IPS-18c (cell line): Measurements from ENCODE around the gene ZNF124.
"Not testable (repeated sequence)": the region's sequence is repeated elsewhere in the genome, so short reads cannot be mapped to it uniquely, and the experiment has no call there.

Experiments used
- H3K4me3 ChIP-seq: 2 replicates; pipeline ENCODE4 v1.7.0; 2013; ENCODE audit warnings: low read depth, mild to moderate bottlenecking, low read length, moderate library complexity; ENCODE audit not compliant: insufficient read depth
- H3K9me3 ChIP-seq: one replicate; pipeline ENCODE4 v1.6.1; 2013; ENCODE audit warnings: mild to moderate bottlenecking, low read length, moderate library complexity; ENCODE audit not compliant: control insufficient read depth, insufficient read depth

The ZNF124 gene

GRCh38 chr1:247171875-247172563, at the start of gene ZNF124:
Gene ZNF124, minus strand, starts transcription at chr1:247172020. Its CDS starts 143 bp downstream, at chr1:247171877.
- not testable (repeated sequence) for H3K4me3 ChIP-seq

DNA sequence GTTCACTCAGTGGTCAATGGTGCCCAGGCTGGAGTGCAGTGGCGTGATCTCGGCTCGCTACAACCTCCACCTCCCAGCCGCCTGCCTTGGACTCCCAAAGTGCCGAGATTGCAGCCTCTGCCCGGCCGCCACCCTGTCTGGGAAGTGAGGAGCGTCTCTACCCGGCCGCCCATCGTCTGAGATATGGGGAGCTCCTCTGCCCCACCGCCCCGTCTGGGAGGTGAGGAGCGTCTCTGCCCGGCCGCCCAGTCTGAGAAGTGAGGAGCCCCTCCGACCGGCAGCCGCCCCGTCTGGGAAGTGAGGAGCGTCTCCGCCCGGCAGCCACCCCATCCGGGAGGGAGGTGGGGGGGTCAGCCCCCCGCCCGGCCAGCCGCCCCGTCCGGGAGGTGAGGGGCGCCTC, 48.5 kb upstream of the ZNF124 start:
- H3K4me3 ChIP-seq, H3K9me3 ChIP-seq: not testable (repeated sequence)

More at GRCh38 chr1:247171875-247172563, at the start of gene ZNF124:
- H3K9me3 ChIP-seq, result not testable (repeated sequence)

DNA sequence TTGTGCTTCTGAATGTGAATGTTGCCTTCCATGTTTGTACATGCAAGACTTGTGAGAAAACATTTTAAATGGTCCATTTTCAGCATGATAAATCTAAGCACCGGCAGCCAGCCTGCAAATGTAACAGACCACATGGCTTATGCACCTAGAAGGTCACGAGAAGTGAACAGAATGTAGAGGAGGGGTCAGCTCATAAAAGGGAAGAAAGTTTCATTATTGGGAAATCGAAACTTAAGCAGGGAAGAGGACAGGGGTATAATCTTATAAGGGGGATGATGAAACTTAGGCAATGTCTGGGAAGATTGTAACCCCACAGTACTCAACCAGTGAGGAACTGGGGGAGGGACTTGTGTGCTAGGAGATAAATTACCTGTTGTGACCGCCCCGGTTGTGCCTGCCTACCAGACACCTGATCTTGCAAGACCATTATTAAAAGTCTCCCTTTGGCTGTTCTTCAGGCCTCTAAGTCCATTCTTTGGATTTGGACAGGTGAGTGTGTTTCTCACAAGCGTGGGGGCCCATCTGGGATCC, 46.4 kb upstream of the ZNF124 start:
- H3K4me3 ChIP-seq, result no peak overlapping the region
- no peaks in the 10 kb centered on the region for H3K9me3 ChIP-seq

DNA sequence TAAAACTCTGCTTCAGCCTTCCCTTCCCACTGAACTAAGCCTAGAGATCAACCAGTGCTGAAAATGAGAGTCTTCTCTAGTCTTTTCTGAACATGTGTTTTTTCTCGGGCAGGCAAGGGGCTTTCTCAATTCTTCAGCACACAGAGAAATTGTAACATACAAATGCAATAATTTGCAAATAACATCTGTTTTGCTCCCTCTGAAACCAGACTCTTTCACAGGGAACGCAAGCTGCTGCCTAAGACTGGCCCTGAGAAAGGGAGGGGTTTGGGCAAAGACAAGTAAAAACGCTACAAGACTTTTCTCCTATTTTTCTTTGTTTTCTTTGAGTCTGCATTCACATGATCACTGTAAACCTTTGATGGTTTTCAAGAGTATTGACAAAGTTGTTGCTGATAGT, 44.4 kb upstream of the ZNF124 start:
- Histone ChIP-seq H3K4me3 (no peak overlapping the region), H3K9me3 (no peaks in the 10 kb centered on the region)

- Histone ChIP-seq H3K4me3 (no peak overlapping the region), H3K9me3 (no peaks in the 10 kb centered on the region)
These were observed 41.1 kb upstream of the ZNF124 start for GRCh38 chr1:247212627-247213617.

GRCh38 chr1:247212012-247212411, 40.2 kb upstream of the ZNF124 start:
- H3K9me3 ChIP-seq, result no peaks in the 10 kb centered on the region
- no peak overlapping the region for H3K4me3 ChIP-seq

DNA sequence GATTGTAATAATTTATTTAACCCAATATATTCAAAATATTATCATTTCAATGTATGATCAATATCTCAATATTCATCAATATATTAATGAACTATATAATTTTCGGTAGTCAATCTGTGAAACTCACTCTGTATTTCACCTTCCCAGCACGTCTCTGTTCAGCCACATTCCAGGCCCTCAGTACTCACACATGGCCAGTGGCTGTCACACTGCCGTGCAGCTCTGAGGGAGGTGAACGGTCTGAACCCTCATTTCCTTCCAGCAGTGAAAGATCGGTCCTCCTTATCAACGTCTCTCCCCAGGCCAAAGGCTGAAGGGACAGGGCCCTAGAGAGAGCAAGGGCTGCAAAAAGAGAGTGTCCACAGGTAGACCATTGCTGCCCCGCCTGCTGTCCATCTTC, 39.5 kb upstream of the ZNF124 start:
- Histone ChIP-seq H3K9me3 (no peaks in the 10 kb centered on the region), H3K4me3 (no peak overlapping the region)

DNA sequence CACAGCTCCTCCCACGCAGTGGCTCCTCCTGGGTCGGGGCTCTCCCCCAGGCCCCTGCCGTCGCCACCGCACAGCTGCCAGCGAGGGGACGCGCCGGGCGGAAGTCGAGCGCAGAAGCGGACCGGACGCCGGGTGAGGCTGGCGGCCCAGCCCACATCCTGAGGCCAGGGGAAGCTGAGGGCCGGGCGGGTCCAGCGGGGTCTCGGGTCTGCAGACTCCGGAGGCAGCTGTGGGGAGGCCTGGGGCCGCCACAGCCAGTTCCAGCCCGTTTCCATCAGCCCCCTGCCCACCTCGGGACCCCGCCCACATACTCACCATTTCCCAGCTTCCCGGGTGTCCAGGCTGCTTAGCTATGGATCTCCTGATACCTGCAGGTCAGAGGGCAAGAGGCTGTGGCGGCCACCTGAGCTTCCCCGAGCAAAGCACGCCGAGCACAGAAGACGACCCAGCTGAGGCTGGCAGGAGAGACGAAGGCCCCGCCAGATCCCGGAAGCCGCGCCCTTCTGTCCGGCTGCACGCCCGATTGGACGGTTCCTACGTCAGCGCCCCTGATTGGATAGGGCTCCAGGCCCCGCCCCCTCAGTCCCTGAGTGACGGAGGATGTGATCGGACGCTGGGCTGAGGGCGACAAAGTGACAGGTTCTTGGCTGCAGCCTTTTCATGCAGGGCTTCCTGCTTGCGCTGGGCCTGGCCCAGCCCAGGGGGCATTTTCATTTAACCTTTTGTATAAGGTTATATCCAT, 38.7 kb upstream of the ZNF124 start:
- Histone ChIP-seq H3K4me3 (peak overlapping the region; percentile 95), H3K9me3 (no peaks in the 10 kb centered on the region)

- Histone ChIP-seq H3K9me3 (no peaks in the 10 kb centered on the region), H3K4me3 (peak overlapping the region; percentile 95)
These were observed 38.2 kb upstream of the ZNF124 start for GRCh38 chr1:247210062-247210375.

DNA sequence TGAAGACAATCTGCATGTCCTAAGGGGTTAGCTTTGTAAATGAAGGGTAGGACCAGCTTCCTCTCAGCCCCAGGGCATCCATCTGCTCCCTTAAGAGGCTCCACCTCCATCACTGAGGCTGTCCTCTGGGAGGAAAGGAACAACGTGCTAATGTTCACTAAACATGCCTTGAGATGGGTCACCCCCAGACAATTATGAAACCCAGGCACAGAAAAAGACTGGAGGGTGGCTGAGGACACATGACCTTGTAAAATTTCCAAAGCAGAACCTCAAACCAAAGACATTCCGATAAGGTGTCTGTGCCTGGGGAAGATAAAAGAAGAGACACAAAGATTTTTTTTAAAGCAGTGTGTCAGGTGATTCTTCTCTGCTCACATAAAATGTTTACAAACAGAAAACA, 37.6 kb upstream of the ZNF124 start:
- Histone ChIP-seq H3K9me3 (no peaks in the 10 kb centered on the region), H3K4me3 (peak overlapping the region; percentile 95; the same call in 1 of the 2 replicates)

- no peaks in the 10 kb centered on the region for H3K9me3 ChIP-seq
- H3K4me3 ChIP-seq, result no peak overlapping the region
These were observed 32.4 kb upstream of the ZNF124 start for GRCh38 chr1:247204177-247204647.

DNA sequence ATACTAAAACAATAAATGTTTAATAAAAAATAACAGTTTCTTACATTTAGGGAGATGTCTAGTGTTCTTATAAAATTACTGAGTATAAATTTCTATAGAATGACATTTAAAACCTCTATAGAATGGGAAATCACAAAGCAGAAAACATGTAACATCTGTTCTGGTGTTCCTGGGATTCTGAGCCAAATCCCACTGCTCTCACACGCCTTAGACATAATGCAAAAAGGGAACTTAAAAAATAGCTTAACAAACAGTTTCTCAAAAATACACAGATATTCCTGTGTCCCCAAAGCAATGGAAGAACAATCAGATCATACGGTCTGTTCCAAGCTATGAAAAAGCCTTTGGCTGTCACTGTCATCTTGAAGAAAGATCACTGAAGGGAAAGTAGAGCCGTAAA, 27.0 kb upstream of the ZNF124 start:
- Histone ChIP-seq H3K9me3 (no peaks in the 10 kb centered on the region), H3K4me3 (no peak overlapping the region)

DNA sequence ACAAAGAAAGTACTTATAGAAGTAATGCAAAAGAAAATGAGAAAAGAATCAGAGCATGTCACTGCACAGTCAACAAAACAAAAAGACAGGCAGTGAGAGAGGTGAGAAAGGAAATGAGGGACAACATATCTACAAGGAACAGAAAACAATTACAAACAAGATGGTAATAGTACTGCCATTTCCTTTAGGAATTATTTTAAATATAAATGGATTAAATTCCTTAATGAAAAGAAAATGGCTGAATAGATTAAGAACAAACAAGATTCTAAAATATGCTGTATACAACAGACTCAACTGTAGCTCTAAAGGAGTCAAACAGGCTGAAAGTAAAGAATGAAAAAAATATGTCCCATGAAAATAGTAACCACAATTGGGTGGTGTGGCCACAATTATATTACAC, 22.1 kb upstream of the ZNF124 start:
- Histone ChIP-seq H3K9me3 (peaks cover 4% of the 10 kb centered on the region), H3K4me3 (no peak overlapping the region)

DNA sequence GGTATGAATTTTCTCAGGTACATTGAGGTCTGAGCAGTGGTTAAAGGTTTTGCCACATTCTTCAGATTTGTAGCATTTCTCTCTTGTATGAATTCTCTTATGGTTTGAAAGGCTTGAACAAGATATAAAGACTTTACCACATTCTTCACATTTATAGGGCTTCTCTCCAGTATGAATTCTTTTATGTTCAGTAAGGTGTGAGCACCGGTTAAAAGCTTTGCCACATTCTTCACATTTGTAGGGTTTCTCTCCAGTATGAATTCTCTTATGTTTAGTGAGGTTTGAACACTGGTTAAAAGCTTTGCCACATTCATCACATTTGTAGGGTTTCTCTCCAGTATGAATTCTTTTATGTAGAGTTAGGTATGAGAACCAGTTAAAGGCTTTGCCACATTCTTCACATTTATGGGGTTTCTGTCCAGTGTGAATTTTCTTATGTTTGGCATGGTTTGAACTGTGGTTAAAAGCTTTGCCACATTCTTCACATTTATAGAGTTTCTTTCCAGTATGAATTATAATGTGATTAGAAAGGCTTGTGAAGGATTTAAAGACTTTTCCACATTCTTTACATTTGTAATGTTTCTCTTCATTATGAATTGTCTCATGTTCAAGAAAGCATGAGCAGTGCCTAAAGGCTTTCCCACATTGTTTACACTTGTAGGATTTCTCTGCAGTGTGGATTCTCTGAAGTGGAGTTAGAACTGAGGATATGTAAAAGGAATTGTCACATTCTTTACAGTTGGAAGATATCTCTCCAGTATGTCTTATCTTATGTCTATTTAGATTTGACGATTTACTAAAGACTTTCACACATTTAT, 18.4 kb upstream of the ZNF124 start:
- H3K9me3 ChIP-seq, result peaks cover 5% of the 10 kb centered on the region
- no peak overlapping the region for H3K4me3 ChIP-seq

DNA sequence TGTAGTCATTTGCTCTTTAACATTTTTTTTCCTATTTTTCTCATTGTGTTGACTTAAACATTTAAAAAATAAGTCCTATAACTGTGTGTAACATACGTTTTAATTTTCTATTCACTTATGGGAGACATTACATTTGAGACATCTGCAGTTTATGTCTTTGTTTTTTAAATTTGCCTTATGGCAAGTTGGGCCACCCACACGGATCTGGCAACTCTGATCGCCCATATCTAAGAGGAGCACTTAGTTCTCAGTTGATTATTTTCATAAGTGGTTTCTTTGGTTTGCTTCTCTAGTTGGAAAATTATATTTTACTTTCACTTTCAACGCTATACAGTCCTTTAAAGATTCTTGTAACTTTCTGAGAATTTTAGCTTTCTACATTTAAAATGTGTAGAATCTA, 13.8 kb upstream of the ZNF124 start:
- H3K9me3 ChIP-seq, result peaks cover 13% of the 10 kb centered on the region

GRCh38 chr1:247184254-247184653, 12.4 kb upstream of the ZNF124 start:
- Histone ChIP-seq H3K4me3 (no peak overlapping the region), H3K9me3 (peaks cover 13% of the 10 kb centered on the region)

More for the DNA sequence above, 13.8 kb upstream of the ZNF124 start:
- no peak overlapping the region for H3K4me3 ChIP-seq
